ENCODE data around the gene GAB2.

GAB2 gene

DNA sequence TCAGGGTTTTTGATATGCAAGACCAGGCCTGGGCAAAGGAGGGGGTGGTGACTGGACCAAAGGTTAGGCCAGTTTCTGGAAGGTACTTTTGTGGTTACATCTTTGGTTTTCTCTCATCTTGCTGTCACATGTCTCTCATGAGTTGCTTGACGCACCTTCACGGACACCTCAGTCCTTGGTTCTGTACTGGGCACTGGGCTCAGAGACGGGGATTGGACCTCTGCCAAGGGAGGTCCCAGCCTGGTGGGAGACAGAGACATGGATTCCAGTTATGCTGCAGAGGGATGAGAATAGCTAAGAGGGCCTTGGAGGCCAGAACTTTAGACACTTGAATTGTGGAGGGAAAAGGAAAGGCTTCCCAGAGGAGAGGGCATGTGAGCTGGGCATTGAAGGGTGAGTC, 227.2 kb downstream of the GAB2 start:
- Histone ChIP-seq H3K4me3 (peak overlapping the region; percentile 92), H3K27ac (peak overlapping the region; percentile 62 to 92)
- TF ChIP-seq, protein P1, sequence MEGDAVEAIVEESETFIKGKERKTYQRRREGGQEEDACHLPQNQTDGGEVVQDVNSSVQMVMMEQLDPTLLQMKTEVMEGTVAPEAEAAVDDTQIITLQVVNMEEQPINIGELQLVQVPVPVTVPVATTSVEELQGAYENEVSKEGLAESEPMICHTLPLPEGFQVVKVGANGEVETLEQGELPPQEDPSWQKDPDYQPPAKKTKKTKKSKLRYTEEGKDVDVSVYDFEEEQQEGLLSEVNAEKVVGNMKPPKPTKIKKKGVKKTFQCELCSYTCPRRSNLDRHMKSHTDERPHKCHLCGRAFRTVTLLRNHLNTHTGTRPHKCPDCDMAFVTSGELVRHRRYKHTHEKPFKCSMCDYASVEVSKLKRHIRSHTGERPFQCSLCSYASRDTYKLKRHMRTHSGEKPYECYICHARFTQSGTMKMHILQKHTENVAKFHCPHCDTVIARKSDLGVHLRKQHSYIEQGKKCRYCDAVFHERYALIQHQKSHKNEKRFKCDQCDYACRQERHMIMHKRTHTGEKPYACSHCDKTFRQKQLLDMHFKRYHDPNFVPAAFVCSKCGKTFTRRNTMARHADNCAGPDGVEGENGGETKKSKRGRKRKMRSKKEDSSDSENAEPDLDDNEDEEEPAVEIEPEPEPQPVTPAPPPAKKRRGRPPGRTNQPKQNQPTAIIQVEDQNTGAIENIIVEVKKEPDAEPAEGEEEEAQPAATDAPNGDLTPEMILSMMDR (IDR thresholded peaks at IDR 0.05), result no peak
- no peak for DNase-seq (ENCODE audit: low spot score)

DNA sequence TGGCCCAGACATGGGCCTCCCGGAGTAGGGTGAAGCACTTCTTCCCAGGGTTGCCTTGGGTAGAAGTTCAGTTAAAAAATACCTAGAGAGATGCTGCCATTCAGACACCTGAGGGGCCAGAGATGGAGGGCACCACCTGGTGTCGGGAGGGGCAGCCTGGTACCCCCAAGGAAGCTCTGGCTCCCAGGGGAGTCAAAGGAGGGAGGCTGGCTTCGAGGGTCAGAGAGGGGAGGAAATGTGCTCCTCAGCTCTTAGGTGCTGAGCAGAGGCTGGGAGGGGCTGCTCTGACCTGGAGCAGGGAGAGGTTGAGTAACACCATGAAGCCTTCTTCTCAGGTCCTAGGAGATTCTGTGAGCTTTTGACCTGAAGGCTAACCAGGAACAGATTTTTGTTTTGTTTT, 227.8 kb downstream of the GAB2 start:
- TF ChIP-seq, protein P1 (IDR thresholded peaks at IDR 0.05), result no peak
- DNase-seq (ENCODE audit: low spot score), result no peak
- Histone ChIP-seq H3K4me3 (peak overlapping the region; percentile 92), H3K27ac (peak overlapping the region; percentile 92 to 96)

DNA sequence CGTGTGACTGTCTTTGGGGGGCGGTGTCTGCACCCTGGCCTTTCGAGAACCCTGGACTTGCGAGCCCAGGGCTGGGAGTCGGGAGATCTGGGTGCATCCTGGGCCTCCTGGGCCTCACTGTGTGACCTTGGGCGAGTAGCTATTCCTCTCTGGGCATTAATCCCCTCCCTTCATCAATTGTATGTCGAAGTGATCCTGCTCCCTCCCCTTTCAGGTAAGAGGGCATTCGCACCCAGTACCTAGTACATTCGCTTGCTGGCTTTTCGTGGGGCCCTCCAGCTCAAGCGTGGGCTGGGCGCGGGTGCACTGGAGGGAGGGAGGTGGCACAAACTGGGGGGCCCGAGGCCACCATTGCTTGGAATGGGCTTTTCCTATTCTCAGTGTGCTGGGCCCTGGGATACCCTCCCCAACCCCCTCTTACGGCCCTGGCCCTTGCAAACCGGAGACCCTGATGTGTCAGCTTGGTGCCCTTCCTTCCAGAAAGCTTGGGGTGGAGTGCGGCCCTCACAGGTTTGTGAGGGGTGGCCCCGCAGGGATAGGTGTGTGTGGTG, 228.4 kb downstream of the GAB2 start:
- H3K27ac ChIP-seq, result peak overlapping the region; percentile 92 to 96
- TF ChIP-seq, protein P1 (IDR thresholded peaks at IDR 0.05), result no peak
- DNase-seq (ENCODE audit: low spot score), result no peak
- H3K4me3 ChIP-seq, result peak overlapping the region; percentile 92

DNA sequence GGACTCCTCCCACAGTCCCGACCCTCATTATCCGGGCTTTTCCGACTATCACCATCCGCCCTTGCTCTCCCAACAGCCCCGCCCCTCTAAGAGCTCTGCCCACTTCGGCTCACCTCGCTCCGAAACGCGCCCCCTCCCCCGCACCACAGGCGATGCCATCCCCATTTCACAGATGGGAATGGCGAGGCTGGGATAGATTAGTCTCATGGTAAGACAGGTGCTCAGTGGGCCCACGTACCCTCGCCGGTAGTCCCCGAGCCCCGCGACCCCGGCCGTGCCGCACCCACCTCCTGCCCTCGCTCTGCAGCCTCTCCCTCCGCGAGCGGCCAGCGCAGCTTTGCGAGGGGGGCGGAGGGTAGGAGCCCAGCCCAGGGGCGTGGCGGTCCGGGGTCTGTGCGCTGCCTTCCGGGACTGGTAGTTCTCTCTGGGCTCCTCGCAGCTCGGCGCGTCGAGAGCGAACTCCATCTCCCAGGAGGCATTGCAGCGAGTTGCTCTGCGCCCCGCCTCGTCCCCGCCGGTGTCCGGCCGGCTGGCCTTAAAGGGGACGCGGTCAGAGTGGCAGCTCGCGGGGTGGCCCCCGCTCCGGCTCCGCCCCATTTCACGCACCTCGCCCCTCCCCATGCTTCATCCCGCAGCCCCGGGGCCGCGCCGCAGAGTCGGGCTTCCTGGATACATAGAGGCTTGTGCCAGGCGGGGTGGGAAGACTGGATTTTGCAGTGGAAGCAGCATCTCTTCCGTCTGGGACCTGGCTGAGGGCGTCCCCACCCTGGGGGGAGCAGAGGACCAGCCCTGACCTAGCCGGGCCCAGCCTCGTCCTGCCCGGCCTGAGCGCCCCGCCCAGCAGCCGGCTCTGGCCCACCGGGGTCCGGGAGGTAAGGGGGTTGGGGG, 229.1 kb downstream of the GAB2 start, which contains the start of the genes KCTD21 and USP35:
TSS of gene KCTD21 (minus strand) at position 341 of the 888 bp plus-strand sequence. CDS start 14,072 bp downstream, outside the sequence.
TSS of gene USP35 (plus strand) at position 634 of the 888 bp plus-strand sequence. CDS start 7,327 bp downstream, outside the sequence.
- TF ChIP-seq, protein P1 (IDR thresholded peaks at IDR 0.05), result no peak
- Histone ChIP-seq H3K27ac (peak within 1 kb of the TSS; percentile 92 to 96), H3K4me3 (peak within 1 kb of the TSS; percentile 92)
- DNase-seq (ENCODE audit: low spot score), result peak; percentile 99

DNA sequence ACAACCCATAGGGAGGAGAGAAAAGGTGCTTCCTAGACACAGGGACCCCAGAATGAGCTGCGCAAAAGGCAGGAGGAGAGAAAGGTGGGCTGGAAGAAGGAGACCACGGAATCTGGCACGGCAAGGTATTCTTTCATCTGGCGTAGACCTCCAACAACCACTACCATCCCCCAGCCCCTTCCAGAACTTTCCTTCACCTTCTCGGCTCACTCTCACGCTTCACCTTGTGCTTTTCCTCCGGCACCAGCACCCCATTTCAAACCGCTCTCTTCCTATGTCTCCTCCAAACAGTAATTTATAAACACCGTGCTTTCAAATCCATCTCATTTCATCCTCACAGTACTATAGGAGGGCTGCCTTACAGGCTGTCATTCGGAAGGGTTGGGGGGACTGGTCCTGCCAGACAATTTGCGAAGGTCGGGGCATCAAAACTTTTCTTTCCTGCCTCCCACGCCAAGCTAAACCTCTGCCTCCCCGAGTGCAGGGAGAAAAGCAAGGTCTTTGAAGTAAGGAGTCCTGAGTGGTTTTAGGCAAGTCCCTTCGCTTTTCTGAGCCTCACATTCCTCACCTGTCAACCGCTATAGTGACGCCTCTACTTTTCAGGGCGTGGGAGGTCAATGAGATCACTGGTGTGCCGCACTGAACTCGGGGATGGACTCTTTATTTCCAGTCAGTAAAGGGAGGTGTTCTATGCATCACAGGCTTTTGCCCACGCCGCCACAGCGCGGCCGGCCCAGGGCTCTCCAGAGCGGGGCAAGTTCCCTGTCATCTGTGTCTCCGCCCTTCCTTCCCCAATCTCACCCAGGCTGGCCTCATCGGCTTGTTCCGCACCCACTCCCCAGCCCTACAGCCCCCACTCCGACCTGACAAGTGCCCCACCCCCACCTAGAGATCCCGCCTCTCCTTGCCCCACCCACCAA, 230.0 kb downstream of the GAB2 start:
- Histone ChIP-seq H3K27ac (peak overlapping the region; percentile 92 to 96), H3K4me3 (peak overlapping the region; percentile 92)
- TF ChIP-seq, protein P1 (IDR thresholded peaks at IDR 0.05), result no peak
- DNase-seq (ENCODE audit: low spot score), result no peak

DNA sequence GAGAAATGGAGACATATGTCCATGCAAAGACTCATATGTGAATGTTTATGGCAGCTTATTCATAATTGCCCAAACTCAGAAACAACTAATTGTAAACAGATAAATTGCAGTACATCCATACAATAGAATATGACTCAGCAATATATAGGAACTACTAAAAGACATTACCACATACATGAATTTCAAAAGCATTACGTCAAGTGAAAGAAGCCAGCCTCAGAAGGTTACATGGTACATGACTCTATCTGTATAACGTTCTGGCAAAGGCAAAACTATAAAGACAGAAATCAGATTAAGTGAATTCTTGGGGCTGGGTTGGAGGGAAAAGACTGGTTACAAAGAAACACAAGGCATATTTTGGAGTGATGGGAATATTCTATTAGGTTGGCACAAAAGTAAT, 236.4 kb downstream of the GAB2 start:
- Histone ChIP-seq H3K4me3 (no peak overlapping the region), H3K27ac (peak overlapping the region in 1 of 2 donors; percentile 13)
- TF ChIP-seq, protein P1 (IDR thresholded peaks at IDR 0.05), result no peak
- DNase-seq (ENCODE audit: low spot score), result no peak

Measured in coronary artery (tissue), 2 donors.